CD14-positive monocyte (primary cell): ENCODE results near the gene SPPL3. TPM values are rescaled to one million over a fixed set of nuclear protein-coding genes. Genes with fewer than 3 reads are reported as not detected.

Experiments
- DNase-seq, 3 donors: peaks; one replicate each; pipeline ENCODE4 v3.0.0-alpha.2; 2011 to 2022
- H2AFZ ChIP-seq: 2 replicates; pipeline ENCODE4 v1.6.0; 2012; ENCODE audit warnings: mild to moderate bottlenecking, low read depth, low read length, inconsistent platforms; ENCODE audit not compliant: insufficient read depth, poor library complexity, severe bottlenecking
- H3K27ac ChIP-seq, 2 donors: 1 replicate in 1 of 2; 2 replicates in 1 of 2; pipeline ENCODE4 v1.5.1; 2012 to 2013; ENCODE audit warnings: low read length in 2 of 2, control low read depth in 1 of 2, inconsistent platforms in 1 of 2, low read depth in 1 of 2, mild to moderate bottlenecking in 1 of 2
- H3K27me3 ChIP-seq, 2 donors: one replicate each; pipeline versions ENCODE4 v1.6.0 to v1.6.1; 2011 to 2013; ENCODE audit warnings: low read length in 2 of 2; ENCODE audit not compliant: control insufficient read depth in 2 of 2, insufficient read depth in 2 of 2
- H3K36me3 ChIP-seq, 2 donors: replicated peaks in 1 of 2; 1 replicate in 1 of 2; 2 replicates in 1 of 2; pipeline versions ENCODE4 v1.5.1 to v1.6.1; 2012 to 2013; ENCODE audit warnings: low read length in 2 of 2, control low read depth in 1 of 2, inconsistent platforms in 1 of 2, mild to moderate bottlenecking in 1 of 2; ENCODE audit not compliant: insufficient read depth in 2 of 2, control insufficient read depth in 1 of 2
- H3K4me1 ChIP-seq, 2 donors: 1 replicate in 1 of 2; 2 replicates in 1 of 2; pipeline versions ENCODE4 v1.5.1 to v1.6.1; 2012 to 2013; ENCODE audit warnings: low read length in 2 of 2, control low read depth in 1 of 2, inconsistent platforms in 1 of 2, mild to moderate bottlenecking in 1 of 2, moderate library complexity in 1 of 2; ENCODE audit not compliant: insufficient read depth in 2 of 2, control insufficient read depth in 1 of 2
- H3K4me2 ChIP-seq: replicated peaks from 2 replicates; pipeline ENCODE3; 2012; ENCODE audit warnings: low read length, moderate library complexity, mild to moderate bottlenecking; ENCODE audit not compliant: poor library complexity, severe bottlenecking; ENCODE audit errors: extremely low read depth
- H3K4me3 ChIP-seq, 3 experiments: fragments of 200-600 bp in 1 of 3; sonication (generic) in 1 of 3; replicated peaks in 1 of 3; 1 replicate in 2 of 3; 2 replicates in 1 of 3; pipeline ENCODE4 v1.5.1; 2011 to 2013; ENCODE audit warnings: low read length in 3 of 3, mild to moderate bottlenecking in 3 of 3, control low read depth in 2 of 3, low read depth in 2 of 3, inconsistent platforms in 1 of 3, moderate library complexity in 1 of 3
- H3K79me2 ChIP-seq: 2 replicates; pipeline ENCODE4 v1.6.0; 2012; ENCODE audit warnings: mild to moderate bottlenecking, control low read depth, inconsistent platforms, low read length, moderate library complexity; ENCODE audit not compliant: insufficient read depth
- H3K9ac ChIP-seq: 2 replicates; pipeline ENCODE4 v1.6.0; 2017; ENCODE audit warnings: low read length, mild to moderate bottlenecking; ENCODE audit not compliant: insufficient read depth, poor library complexity, severe bottlenecking
- H3K9me3 ChIP-seq, 2 donors: replicated peaks in 1 of 2; 1 replicate in 1 of 2; 2 replicates in 1 of 2; pipeline versions ENCODE4 v1.5.1 to v1.6.1; 2012 to 2013; ENCODE audit warnings: low read length in 2 of 2, control low read depth in 1 of 2; ENCODE audit not compliant: control insufficient read depth in 1 of 2, insufficient read depth in 1 of 2
- H4K20me1 ChIP-seq: 2 replicates; pipeline ENCODE4 v1.6.0; 2012; ENCODE audit warnings: mild to moderate bottlenecking, low read length, control low read depth, moderate library complexity; ENCODE audit not compliant: insufficient read depth
- H3K27ac Mint-ChIP-seq, 7 donors: one replicate each; pipeline ENCODE4 v1.8.0; 2020; ENCODE audit warnings: mild to moderate bottlenecking in 7 of 7, mixed read lengths in 7 of 7, moderate library complexity in 6 of 7, inconsistent platforms in 2 of 7
- H3K27me3 Mint-ChIP-seq, 3 donors: one replicate each; pipeline ENCODE4 v1.8.0; 2021 to 2022; ENCODE audit warnings: low read depth in 3 of 3, mild to moderate bottlenecking in 3 of 3, mixed read lengths in 3 of 3, moderate library complexity in 3 of 3, inconsistent platforms in 1 of 3
- H3K36me3 Mint-ChIP-seq, 2 donors: one replicate each; pipeline ENCODE4 v1.8.0; 2020; ENCODE audit warnings: mixed read lengths in 2 of 2, inconsistent platforms in 1 of 2, mild to moderate bottlenecking in 1 of 2
- H3K4me1 Mint-ChIP-seq: one replicate; pipeline ENCODE4 v1.8.0; 2020; ENCODE audit warnings: mild to moderate bottlenecking, mixed read lengths
- H3K4me3 Mint-ChIP-seq, 2 donors: one replicate each; pipeline ENCODE4 v1.8.0; 2020; ENCODE audit warnings: mild to moderate bottlenecking in 2 of 2, mixed read lengths in 2 of 2, moderate library complexity in 1 of 2
- H3K9me3 Mint-ChIP-seq, 7 donors: one replicate each; pipeline ENCODE4 v1.8.0; 2020 to 2022; ENCODE audit warnings: mixed read lengths in 7 of 7, mild to moderate bottlenecking in 6 of 7, moderate library complexity in 6 of 7, inconsistent platforms in 2 of 7
- WGBS: methylation state at CpG from one replicate; pipeline ENCODE4 v1.1.5; 2013; ENCODE audit warnings: missing lambda C conversion rate; ENCODE audit not compliant: insufficient coverage; 5-methylcytosine and 5-hydroxymethylcytosine counted together
- intact Hi-C, 2 donors: fragments of 100-400 bp; cut with micrococcal nuclease; formaldehyde crosslinking; loops; one replicate each; pipeline versions ENCODE4 v1.15.0 to v1.15.1; 2023
- polyA plus RNA-seq, 3 donors: library from polyadenylated mRNA; depleted of rRNA in 1 of 3; unstranded in 2 of 3; stranded (reverse) in 1 of 3; fragments of 300-500 nt in 2 of 3; fragments of >200 nt in 1 of 3; fragmentation: Illumina TruSeq in 2 of 3; gene quantifications; 1 replicate in 2 of 3; 2 replicates in 1 of 3; pipeline ENCODE4 v1.2.3, GENCODE V29; 2012 to 2021
- TF ChIP-seq, protein P1 (sequence below): fragments of 200-600 bp; IDR thresholded peaks from one replicate; pipeline ENCODE4 v1.8.0; 2022; ENCODE audit warnings: antibody characterized with exemption, mild to moderate bottlenecking

The SPPL3 gene
- polyA plus RNA-seq, 3 donors, result 14.5 to 18.6 (median 18.5) TPM

DNA sequence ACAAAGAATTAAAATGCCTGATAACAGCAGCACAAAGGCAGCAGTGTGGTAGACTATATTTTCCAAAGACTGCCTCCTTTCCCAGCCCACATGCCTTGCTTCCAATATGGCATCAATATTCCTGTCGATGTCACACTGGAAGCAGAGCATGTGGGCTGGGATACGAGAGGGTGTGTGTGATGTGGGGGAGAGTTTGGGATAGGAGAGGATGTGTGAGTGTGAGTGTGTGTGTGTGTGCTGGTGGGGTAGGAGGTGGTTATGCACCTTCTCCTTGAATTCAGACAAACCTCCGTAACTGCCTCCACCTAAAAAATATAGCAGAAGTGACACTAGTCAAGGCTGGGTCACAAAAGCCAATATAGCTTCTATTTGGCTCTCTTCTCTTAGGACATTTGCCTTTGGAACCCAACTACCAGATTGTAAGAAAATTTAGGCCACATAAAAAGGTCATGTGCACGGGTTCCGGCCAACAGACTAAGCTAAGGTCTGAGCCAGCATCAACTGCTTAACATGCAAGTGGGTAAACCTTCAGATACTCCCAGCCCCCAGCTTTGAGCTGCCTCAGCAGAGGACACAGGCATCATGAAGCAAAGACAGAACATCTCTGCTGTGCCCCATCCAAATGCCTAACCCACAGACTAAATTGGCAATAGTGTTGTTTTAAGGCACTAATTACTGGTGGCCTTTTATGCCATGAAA is 29.5 kb downstream of the SPPL3 start:
- Histone ChIP-seq H3K4me3 (no peak overlapping the region), H3K9ac (no peak overlapping the region), H3K9me3 (no peaks in the 10 kb centered on the region), H3K4me2 (no peak overlapping the region), H4K20me1 (peaks cover 96% of the 10 kb centered on the region), H3K27ac (peak overlapping the region in 1 of 2 donors; percentile 34), H2AFZ (no peak overlapping the region), H3K27me3 (no peaks in the 10 kb centered on the region), H3K79me2 (peaks cover 99% of the 10 kb centered on the region), H3K36me3 (no peaks in the 10 kb centered on the region), H3K4me1 (peaks cover 32 to 56% of the 10 kb centered on the region in 2 donors)
- DNase-seq, result no peak
- Mint-ChIP-seq H3K27ac (peak overlapping the region in 5 of 7 donors; percentile 14 to 66 (median 43)), H3K9me3 (no peaks in the 10 kb centered on the region), H3K4me1 (peaks cover 69% of the 10 kb centered on the region), H3K36me3 (peaks cover 3 to 9% of the 10 kb centered on the region in 2 donors), H3K27me3 (peaks cover 0 to 2% (median 1%) of the 10 kb centered on the region in 3 donors), H3K4me3 (no peak overlapping the region)
- WGBS, result 70% methylated on average over 3 of the region's 5 CpGs
- intact Hi-C loops, result no loop called here
- TF ChIP-seq, protein P1, sequence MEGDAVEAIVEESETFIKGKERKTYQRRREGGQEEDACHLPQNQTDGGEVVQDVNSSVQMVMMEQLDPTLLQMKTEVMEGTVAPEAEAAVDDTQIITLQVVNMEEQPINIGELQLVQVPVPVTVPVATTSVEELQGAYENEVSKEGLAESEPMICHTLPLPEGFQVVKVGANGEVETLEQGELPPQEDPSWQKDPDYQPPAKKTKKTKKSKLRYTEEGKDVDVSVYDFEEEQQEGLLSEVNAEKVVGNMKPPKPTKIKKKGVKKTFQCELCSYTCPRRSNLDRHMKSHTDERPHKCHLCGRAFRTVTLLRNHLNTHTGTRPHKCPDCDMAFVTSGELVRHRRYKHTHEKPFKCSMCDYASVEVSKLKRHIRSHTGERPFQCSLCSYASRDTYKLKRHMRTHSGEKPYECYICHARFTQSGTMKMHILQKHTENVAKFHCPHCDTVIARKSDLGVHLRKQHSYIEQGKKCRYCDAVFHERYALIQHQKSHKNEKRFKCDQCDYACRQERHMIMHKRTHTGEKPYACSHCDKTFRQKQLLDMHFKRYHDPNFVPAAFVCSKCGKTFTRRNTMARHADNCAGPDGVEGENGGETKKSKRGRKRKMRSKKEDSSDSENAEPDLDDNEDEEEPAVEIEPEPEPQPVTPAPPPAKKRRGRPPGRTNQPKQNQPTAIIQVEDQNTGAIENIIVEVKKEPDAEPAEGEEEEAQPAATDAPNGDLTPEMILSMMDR, result no peak

DNA sequence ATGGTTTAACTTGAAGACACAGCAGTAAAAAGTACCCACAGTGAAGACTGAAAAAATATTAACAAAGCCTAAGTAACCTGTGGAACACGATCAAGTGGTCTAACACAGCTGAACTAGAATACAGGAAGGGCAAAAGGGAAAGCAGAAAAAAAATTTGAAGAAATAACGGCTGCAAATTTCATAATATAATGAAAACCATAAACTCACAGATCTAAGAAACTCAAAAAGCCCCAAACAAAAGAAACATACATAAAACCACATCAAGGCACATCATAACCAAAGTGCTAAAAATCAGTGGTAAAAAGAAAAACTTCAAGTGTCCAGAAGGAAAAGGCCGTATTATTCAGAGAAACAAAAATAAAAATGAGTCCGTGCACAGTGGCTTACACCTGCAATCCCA is 30.9 kb downstream of the SPPL3 start:
- Histone ChIP-seq H3K79me2 (peaks cover 99% of the 10 kb centered on the region), H3K4me1 (peaks cover 32 to 50% of the 10 kb centered on the region in 2 donors), H4K20me1 (peaks cover 98% of the 10 kb centered on the region), H3K36me3 (no peaks in the 10 kb centered on the region), H3K27me3 (no peaks in the 10 kb centered on the region), H3K9ac (no peak overlapping the region), H2AFZ (no peak overlapping the region), H3K4me2 (peak overlapping the region; percentile 49), H3K9me3 (no peaks in the 10 kb centered on the region), H3K27ac (peak overlapping the region; percentile 40 to 68), H3K4me3 (peak overlapping the region in 1 of 3 experiments; percentile 33)
- Mint-ChIP-seq H3K36me3 (peaks cover 3 to 9% of the 10 kb centered on the region in 2 donors), H3K4me3 (peak overlapping the region; percentile 37 to 77), H3K27ac (peak overlapping the region; percentile 52 to 87 (median 85)), H3K27me3 (peaks cover 0 to 2% (median 1%) of the 10 kb centered on the region in 3 donors), H3K4me1 (peaks cover 63% of the 10 kb centered on the region), H3K9me3 (no peaks in the 10 kb centered on the region)
- no peak for DNase-seq
- intact Hi-C loops, result no loop called here
- TF ChIP-seq, protein P1, result no peak
- no CpG with 5 or more reads among the region's 4 CpGs for WGBS
